Mononuclear cell (primary cell): ENCODE data around the gene PRRC1. TPM values are rescaled to one million over a fixed set of nuclear protein-coding genes. Genes with fewer than 3 reads are reported as not detected.
A peak's percentile ranks its signal among the peaks of the same experiment; 100 is the strongest.

Experiments
- H3K27me3 ChIP-seq: 2 replicates; pipeline ENCODE4 v1.6.0; 2011; ENCODE audit warnings: low read length, control low read depth; ENCODE audit not compliant: insufficient read depth
- H3K4me1 ChIP-seq: 2 replicates; pipeline ENCODE4 v1.5.1; 2011; ENCODE audit warnings: mild to moderate bottlenecking, low read length, control low read depth; ENCODE audit not compliant: insufficient read depth
- H3K4me3 ChIP-seq: 2 replicates; pipeline ENCODE4 v1.5.1; 2011; ENCODE audit warnings: mild to moderate bottlenecking, low read length, moderate library complexity
- H3K9me3 ChIP-seq: 2 replicates; pipeline ENCODE4 v1.5.1; 2011; ENCODE audit warnings: low read depth, mild to moderate bottlenecking, control low read depth, low read length
- total RNA-seq: library from RNA; depleted of rRNA; stranded (reverse); fragments of >200 nt; gene quantifications from one replicate; pipeline ENCODE4 v1.2.3, GENCODE V29; 2012

Gene PRRC1
- 44.6 TPM for total RNA-seq

DNA sequence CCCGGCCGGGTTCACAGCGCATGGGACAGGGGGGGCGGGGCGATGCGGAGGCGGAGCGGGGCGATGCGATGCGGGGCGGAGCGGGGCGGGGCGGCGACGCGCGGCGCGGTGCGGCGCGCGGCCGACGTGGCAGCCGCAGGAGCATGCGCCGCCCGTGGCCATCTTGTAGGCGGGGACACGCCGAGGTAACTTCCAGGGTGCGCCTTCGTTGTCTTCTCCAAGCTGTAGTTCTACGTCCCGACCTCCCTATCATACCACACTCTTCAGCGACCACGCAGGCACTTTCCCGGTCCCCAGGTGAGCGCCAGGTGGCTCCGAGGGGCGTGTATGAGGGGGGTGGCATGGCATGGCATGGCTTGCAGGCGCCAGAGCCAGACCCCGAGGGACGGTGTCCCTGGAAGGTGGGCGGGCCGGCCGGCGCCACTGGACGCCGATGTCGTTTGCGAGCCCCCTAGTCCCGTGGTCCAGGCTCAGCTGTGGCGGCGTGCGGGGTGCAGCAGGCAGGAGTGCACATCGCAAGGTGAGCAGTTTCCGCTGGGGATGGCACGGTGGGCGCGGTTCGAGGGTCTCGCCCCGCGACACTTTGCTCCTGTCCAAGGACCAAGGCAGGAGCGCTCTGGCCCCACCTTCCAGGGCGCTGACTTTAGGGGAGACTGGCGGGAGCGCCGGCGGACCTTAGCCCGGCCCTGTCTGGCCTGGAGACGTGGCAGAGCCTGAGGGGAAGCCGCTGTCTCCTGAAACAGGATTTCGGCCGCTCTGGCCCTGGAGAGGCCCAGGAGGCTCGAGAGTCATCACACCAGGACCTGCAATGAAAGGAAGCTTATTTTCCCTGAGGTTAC is at the start of gene PRRC1:
TSS of gene PRRC1 (plus strand) at position 161 of the 839 bp plus-strand sequence. CDS start 5,840 bp downstream, outside the sequence.
- Histone ChIP-seq H3K27me3 (no peaks in the 10 kb centered on the region), H3K9me3 (peaks cover 9% of the 10 kb centered on the region), H3K4me1 (peaks cover 19% of the 10 kb centered on the region), H3K4me3 (peak within 1 kb of the TSS; percentile 96)

GRCh38 chr5:127471211-127471610 is 46.2 kb upstream of the PRRC1 start:
- Histone ChIP-seq H3K27me3 (peaks cover 7% of the 10 kb centered on the region), H3K4me1 (no peaks in the 10 kb centered on the region), H3K9me3 (no peaks in the 10 kb centered on the region), H3K4me3 (no peak overlapping the region)

DNA sequence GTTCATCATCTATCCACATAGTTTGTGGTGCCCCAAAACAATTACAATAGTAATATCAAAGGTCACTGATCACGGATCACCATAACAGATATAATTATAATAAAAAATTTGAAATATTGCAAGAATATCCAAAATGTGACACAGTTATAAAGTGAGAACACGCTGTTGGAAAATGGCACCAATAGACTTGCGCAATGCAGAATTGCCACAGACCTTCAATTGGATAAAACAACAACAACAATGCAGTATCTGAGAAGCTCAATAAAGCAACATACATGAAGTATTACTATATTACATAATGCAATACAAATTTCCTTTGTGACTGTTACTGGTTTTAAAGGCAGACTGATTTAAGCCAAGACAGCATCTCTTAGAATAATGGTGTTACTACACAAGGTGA is 44.7 kb upstream of the PRRC1 start:
- Histone ChIP-seq H3K9me3 (no peaks in the 10 kb centered on the region), H3K4me1 (no peaks in the 10 kb centered on the region), H3K27me3 (peaks cover 7% of the 10 kb centered on the region), H3K4me3 (no peak overlapping the region)

GRCh38 chr5:127486471-127486870 is 31.0 kb upstream of the PRRC1 start:
- H3K4me1 ChIP-seq: no peaks in the 10 kb centered on the region
- H3K27me3 ChIP-seq: no peaks in the 10 kb centered on the region
- H3K9me3 ChIP-seq: no peaks in the 10 kb centered on the region
- no peak overlapping the region for H3K4me3 ChIP-seq

DNA sequence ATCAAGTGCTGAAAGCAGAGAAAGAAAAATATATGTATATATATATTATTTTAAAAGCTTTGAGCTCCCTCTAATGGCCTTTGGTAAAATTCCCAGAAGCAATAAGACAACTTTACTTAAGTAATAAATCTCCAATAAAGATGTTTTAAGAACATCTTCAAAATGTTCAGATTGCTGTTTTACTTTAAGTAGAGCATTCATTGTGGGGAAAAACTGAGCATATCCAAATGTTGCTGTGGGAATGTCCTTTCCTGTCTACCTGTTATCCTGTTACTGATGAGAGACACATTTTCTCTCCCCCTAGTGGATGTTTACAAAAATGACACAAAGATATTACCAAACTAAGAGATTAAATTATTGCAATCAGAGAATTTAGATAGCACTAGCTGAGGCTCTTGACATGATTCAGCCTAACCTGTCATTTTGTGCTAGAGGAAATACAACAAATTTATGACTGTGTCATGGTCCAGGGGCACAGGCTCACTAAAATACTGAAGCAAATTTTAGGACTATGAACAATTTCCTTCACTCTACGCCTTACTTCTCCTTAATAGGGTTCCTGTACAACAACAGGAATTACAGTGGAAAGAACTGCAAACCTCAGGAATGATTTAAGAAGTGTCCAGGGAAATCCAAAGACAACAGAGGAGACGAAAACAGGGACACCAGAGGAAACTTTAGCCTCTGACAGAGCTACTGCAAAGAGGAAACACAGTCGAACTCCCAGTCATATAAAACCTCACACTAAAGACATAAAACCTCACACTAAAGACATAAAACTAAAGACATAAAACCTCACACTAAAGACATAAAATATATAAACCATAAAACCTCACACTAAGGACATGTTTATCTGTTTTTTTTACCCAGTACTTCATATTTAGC is 24.3 kb upstream of the PRRC1 start:
- no peak overlapping the region for H3K4me3 ChIP-seq
- H3K4me1 ChIP-seq: no peaks in the 10 kb centered on the region
- no peaks in the 10 kb centered on the region for H3K9me3 ChIP-seq
- H3K27me3 ChIP-seq: peaks cover 3% of the 10 kb centered on the region

GRCh38 chr5:127498548-127498947 is 18.9 kb upstream of the PRRC1 start:
- Histone ChIP-seq H3K4me1 (no peaks in the 10 kb centered on the region), H3K9me3 (no peaks in the 10 kb centered on the region), H3K27me3 (peaks cover 7% of the 10 kb centered on the region), H3K4me3 (no peak overlapping the region)

DNA sequence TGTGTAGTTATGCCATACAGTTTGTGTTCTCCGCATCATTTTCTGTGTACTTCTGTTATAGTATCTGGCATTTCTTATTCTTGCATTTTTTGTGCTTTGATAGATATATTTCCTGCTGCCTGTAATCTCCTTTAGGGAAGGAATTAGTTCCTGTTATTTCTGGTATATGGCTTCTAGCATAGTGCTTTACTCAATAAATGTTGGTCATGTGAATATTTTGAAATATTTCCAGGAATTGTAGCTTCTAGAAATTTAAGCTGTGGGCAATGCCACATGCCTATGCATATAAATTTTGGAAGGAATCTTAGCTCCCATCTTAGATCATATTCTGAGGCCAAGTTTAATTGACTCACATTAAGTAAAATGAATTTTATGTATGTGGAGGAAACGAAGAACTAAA is 11.5 kb upstream of the PRRC1 start:
- H3K4me1 ChIP-seq: no peaks in the 10 kb centered on the region
- H3K4me3 ChIP-seq: no peak overlapping the region
- H3K9me3 ChIP-seq: no peaks in the 10 kb centered on the region
- H3K27me3 ChIP-seq: peaks cover 3% of the 10 kb centered on the region

DNA sequence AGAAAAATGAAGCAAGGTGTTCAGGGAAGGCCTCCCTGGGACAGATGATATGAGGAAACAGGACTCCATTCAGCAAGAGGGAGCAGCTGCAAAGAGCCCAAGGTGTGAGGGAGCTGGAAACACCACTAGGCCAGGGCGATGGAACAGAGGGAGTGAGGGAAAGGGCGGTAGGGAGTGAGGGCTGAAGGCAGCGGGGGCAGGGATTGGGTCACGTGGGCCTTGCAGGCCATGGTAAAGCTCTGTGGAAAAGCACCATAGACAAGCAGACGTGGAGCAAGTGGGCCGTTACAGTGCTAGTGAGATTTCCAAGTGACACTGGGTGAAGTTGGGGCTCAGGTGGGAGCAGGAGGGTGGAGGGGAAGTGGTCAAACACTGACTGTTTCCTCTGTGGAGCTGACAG is 10.8 kb upstream of the PRRC1 start:
- no peak overlapping the region for H3K4me3 ChIP-seq
- peaks cover 6% of the 10 kb centered on the region for H3K27me3 ChIP-seq
- no peaks in the 10 kb centered on the region for H3K9me3 ChIP-seq
- no peaks in the 10 kb centered on the region for H3K4me1 ChIP-seq

DNA sequence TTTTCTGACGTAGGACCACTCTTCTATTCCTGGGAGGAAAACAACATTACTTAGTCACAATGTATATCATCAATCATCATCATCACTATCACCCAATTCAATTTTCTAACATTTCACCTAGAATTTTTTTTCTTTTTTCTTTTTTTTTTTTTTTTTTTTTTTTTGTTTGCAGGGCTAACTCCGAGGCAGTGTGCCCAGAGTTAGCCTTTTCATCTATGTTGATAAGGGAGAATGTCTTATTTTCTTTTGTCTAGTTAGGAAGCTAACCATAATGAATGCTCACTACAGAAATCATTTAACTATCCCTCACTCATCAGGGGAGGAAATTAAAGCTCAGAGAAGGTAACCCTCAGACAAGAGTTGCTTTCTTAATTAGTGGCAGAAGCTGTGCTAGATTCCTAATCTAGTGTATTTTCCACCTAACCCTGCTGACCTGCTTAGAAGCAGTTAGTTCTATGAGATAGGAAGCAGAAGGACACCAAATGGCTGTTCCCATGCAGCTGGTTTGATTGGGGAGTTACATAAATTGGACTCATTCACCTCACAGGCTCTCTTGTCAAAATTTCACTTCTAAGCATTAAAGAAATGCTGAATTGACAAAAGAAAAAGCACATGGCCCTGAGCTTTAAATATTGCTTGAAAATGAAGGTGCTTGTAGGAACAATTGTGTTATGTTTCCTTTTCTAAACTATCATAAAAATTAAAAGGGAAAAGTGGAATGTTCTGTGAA is 8.6 kb upstream of the PRRC1 start:
- Histone ChIP-seq H3K27me3 (peaks cover 9% of the 10 kb centered on the region), H3K4me3 (no peak overlapping the region), H3K4me1 (no peaks in the 10 kb centered on the region), H3K9me3 (no peaks in the 10 kb centered on the region)

DNA sequence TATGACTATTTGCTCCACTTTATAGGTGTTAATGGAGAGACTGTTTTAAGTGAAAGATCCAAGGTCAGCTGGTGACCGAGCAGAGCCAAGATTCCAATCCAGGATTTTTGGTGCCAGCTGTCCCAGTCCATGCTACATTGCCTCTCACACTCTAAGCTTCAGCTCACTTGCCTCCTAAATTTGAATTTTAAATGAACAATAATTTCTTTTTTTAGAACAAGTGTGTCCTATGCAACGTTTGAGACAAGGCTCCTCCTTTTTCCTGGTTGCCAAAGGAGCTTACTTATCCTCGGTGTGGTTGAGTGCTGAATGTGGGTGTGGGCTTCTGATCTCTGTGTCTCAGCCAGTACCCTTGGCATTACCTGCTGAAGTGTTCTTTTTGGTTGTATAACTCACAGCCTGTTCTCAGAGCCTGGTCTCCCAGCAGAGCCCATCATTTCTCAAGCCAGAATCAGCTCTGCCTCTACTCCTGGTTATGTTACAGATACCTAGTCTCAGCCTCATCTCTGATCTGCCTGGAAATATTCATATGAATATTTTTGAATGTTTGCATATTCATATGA is 4.0 kb upstream of the PRRC1 start:
- Histone ChIP-seq H3K4me3 (no peak overlapping the region), H3K9me3 (no peaks in the 10 kb centered on the region), H3K4me1 (peaks cover 11% of the 10 kb centered on the region), H3K27me3 (peaks cover 9% of the 10 kb centered on the region)

DNA sequence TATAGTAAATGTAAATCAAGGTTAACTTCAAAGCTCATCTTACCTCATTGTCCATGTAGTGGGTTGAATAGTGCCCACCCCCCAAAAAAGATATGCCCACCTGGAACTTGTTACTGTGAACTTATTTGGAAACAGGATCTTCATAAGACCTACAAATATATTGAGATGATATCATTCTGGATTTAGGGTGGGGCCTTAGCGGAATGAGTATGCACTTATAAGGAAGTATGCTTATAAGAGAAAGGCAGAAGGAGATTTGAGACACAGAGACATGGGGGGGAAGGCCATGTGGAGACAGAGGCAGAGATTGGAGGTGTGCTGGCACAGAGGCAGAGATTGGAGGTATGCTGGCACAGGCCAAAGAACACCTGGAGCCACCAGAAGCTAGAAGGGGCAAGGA is 2.6 kb upstream of the PRRC1 start:
- no peak overlapping the region for H3K4me3 ChIP-seq
- peaks cover 9% of the 10 kb centered on the region for H3K27me3 ChIP-seq
- H3K9me3 ChIP-seq: no peaks in the 10 kb centered on the region
- peaks cover 19% of the 10 kb centered on the region for H3K4me1 ChIP-seq

DNA sequence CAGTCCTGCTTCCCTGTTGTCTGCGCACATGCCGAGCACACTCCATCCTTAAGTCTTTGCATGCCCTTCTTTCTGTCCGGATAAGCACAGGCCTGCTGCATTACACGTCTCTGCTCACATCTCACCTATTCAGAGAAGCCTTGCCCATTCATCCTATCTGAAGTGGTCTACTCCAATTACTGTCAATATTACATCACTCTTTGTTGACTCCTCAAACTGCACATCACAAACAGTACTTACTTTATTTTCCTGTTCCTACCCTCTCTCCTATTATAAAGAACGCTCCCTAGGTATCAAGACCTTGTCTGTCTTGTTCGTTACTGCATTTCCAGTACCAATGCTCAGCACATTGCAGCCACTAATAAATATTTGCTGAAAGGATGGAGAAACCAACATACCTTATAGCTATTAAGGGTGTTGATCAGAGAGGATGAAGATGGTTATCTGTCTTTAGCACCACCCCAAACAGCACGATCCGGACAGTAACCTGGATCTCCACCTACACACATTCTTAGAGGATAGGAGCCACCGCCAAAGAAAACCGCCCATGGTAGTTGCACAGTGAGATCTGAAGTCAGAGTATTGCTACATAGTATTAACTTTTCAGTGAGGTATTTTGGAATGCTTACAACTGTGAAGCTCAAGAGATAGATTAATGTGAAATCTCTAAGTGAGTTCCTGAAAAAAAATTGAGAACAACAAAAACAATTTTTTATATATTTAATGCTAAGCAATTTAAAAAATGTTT is 1.6 kb upstream of the PRRC1 start:
- peaks cover 19% of the 10 kb centered on the region for H3K4me1 ChIP-seq
- H3K9me3 ChIP-seq: no peaks in the 10 kb centered on the region
- no peak overlapping the region for H3K4me3 ChIP-seq
- peaks cover 6% of the 10 kb centered on the region for H3K27me3 ChIP-seq

- Histone ChIP-seq H3K4me3 (peak overlapping the region; percentile 96), H3K4me1 (peaks cover 19% of the 10 kb centered on the region), H3K9me3 (peaks cover 9% of the 10 kb centered on the region), H3K27me3 (no peaks in the 10 kb centered on the region)
Observed at GRCh38 chr5:127517110-127517479, 345 bp upstream of the PRRC1 start.

GRCh38 chr5:127518319-127518621 is 830 bp downstream of the PRRC1 start:
- Histone ChIP-seq H3K9me3 (peaks cover 9% of the 10 kb centered on the region), H3K4me3 (peak overlapping the region; percentile 96), H3K4me1 (peaks cover 19% of the 10 kb centered on the region), H3K27me3 (no peaks in the 10 kb centered on the region)
